ENCODE data around the gene SRRM2.
A peak's percentile ranks its signal among the peaks of the same experiment; 100 is the strongest.
"Not testable (repeated sequence)": the region's sequence is repeated elsewhere in the genome, so short reads cannot be mapped to it uniquely, and the experiment has no call there.

The SRRM2 gene

DNA sequence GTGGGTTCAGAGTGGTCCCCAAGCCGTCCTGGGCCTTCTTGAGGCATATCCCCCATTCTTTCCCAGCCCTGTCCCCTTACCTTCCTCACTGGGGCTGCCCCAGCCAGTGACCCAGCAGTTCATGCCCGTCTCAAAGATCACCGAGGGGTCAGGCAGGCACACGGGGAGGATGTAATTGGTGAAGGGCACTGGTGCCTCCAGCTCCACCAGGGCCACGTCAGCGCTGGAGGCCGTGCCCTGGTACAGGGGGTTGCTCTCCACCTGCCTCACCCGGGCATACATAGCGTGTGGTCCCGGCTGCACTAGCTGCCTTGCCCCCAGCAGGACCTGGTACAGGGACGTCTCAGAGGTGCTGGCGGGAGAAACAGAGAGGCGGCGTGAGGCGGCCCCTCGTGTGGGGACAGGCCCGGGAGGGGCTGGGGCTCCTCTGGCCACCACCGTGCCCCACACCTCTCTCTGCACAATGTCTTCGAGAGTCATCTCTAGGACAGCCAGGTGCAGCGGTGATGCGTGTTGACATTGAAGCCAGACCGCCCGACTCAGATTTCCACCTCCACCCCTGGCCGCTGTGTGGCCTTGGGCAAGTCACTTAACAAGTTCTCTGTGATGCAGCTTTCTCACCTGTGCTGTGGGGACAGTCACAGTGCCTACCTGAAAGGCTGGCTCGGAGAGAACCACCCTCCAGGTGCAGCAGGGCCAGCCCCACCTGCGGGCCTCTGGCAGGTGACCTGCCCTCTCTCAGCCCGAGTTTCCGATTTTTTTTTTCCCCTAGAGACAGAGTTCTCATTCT lies 38.3 kb upstream of the SRRM2 start:
- no peak for DNase-seq (ENCODE audit: low read depth, low spot score)

GRCh38 chr16:2715064-2715463 lies 37.4 kb upstream of the SRRM2 start:
- no peak for DNase-seq (ENCODE audit: low read depth, low spot score)

More for the DNA sequence above, 38.3 kb upstream of the SRRM2 start:
- H3K27ac ChIP-seq = no peak overlapping the region

GRCh38 chr16:2715519-2715918 lies 36.9 kb upstream of the SRRM2 start:
- DNase-seq (ENCODE audit: low read depth, low spot score) = no peak
- H3K27ac ChIP-seq = no peak overlapping the region

More at GRCh38 chr16:2715064-2715463, 37.4 kb upstream of the SRRM2 start:
- H3K27ac ChIP-seq = no peak overlapping the region

DNA sequence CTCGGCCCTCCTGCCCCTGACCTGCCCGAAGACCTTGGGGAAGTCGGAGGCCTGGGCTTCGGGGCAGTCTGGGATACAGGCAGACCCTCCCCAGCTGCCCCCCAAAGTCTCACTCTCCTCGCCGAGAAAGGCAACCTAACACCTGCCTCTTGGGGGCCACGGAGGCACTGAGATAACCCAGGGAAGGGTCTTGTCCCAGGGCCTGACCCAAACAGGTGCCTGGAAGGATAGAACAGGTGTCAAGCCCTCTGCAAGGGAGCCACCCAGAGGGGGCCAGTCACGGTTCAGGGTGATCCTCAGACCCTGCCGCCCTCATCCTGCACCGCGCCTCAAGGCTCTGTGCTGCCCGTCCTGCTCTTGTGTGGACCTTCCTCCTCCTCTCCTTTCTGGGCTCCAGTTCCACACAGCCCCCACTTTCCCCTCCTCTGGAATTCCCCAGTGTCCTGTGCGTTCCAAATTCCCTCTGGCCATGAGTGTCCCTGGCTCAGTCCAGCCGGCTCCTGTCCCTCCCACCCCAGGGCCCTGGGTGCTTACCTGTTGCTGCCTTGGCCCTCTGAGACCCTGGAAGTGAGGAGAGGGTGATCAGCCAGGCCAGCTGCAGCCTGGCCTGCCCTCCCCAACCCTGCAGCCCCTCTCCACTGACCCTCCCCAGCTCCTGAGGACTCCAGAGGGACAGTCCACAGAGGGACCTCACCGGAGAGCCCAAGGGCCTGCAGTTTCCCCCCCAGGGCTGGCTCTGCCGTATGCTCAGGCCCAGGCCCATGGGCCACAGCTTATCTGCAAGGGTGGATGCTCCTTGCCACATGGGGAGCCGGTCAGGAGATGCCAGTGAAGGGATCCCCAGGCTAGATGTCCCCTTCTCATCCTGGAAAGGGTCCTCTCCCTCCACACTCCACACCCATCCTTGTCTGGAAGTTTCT lies 36.2 kb upstream of the SRRM2 start:
- no peak overlapping the region for H3K27ac ChIP-seq
- DNase-seq (ENCODE audit: low read depth, low spot score) = no peak

- no peak for DNase-seq (ENCODE audit: low read depth, low spot score)
- H3K27ac ChIP-seq = no peak overlapping the region
Measured at GRCh38 chr16:2716948-2717347, 35.5 kb upstream of the SRRM2 start.

- H3K27ac ChIP-seq = no peak overlapping the region
- no peak for DNase-seq (ENCODE audit: low read depth, low spot score)
Measured at GRCh38 chr16:2717383-2718263, 34.8 kb upstream of the SRRM2 start.

GRCh38 chr16:2719328-2720063 lies 32.9 kb upstream of the SRRM2 start:
- H3K27ac ChIP-seq = peak overlapping the region; percentile 84
- peak; percentile 31 for DNase-seq (ENCODE audit: low read depth, low spot score)

DNA sequence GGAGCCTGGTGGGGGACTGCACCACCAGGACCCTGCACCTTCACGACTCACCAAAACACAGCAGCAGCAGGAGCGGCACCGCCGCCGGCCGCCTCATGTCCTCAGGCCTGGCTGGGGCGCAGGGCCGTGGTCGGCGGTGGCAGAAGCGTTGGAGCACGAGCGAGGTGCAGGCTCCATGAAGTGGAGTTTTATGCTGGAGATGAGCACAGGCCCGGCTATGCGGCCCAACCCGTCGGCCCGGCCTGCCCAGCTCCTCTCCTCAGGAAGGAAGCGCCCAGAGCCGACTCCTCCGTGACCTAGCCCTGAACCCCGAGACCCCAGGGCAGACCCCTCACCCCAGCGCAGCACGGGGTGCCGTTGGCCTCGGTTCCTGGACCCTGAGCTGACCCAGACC lies 32.4 kb upstream of the SRRM2 start, which contains the start of gene PRSS27:
PRSS27 (minus strand) TSS at position 161 of the 394 bp plus-strand sequence; CDS start at position 97, 64 bp downstream.
- peak within 1 kb of the TSS; percentile 84 for H3K27ac ChIP-seq
- no peak for DNase-seq (ENCODE audit: low read depth, low spot score)

DNA sequence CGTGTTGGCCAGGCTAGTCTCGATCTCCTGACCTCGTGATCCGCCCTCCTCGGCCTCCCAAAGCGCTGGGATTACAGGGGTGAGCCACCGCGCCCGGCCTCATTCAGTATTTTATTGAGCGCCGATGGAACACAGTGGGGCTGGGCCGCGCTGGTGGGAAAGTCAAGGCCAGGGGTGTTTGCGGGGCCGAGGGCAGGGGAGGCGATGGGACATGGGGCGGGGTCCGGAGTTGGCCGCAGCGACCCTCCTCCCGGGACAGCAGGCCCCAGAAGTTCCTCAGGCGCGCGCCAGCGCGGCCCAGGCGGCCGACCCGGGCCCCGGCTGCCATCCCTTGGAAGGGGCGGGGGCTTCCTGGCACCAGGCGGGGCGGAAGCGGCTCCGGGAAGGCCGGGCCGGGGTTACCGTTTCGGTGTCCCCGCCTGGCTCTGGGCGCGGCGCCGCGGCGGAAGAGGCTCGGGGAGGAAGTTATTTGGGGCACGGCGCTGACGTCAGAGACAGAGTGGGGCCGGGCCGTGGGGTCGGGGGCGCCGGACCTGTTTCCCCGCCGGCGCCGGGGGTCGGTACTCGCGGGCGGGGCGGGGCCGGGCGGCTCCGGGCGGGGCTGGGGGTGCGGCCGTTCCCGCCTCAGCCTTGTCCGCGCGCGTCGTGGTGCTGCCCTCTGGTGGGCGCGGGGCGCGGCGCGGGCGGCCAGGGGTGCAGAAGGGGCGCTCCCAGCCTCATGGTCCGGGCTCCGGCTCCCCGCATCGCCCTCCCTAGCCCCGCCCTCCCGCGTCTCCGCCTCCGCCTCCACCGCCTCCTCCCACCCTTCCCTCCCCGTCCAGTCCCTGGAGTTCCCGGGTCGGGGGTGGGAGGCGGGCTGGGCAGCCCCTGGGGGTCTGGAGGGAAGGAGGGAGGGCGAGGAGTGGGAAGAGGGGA lies 31.5 kb upstream of the SRRM2 start:
- peak overlapping the region; percentile 84 for H3K27ac ChIP-seq
- no peak for DNase-seq (ENCODE audit: low read depth, low spot score)

DNA sequence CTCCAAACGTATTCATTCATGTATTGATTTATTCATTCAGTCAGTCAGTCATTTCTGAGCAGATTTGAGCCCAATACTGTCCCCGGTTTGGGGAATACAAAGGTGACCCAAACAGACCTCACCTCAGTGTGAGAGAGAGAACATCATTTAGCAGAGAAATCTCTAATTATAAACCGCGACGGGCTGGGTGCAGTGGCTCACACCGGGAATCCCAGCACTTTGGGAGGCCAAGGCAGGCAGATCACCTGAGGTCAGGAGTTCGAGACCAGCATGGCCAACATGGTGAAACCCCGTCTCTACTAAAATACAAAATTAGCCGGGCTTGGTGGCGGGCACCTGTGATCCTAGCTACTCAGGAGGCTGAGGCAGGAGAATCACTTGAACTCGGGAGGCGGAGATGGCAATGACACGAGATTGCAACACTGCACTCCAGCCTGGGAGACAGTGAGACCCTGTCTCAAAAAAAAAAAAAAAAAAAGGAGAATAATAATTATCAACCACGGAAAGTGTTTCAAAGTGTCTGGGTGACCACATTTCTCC lies 30.7 kb upstream of the SRRM2 start:
- peak overlapping the region; percentile 84 for H3K27ac ChIP-seq
- not testable (repeated sequence) for DNase-seq (ENCODE audit: low read depth, low spot score)

DNA sequence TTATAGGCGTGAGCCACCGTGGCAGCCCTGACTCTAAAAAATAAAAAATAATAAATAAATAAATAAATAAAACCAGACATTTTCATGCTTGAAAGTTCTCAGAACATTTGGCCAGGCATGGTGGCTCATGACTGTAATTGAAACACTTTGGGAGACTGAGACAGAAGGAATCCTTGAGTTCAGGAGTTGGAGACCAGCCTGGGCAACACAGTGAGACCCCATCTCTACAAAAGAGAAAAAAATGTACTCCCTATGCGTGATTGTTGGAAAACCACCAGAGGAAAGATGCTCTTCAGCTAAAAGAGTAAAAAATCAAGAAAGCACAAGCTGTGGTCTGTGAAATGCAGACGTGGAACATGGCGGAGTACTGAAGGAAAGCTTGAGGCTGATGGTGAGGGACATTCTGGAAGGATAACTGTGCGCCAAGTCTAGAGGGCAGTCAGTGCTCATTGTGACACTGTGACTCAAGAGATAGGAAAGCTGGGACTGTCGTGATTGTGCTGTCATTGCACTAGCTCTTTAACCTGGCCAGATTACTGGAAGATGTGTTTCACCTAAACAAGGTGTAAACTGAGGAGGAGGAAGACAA lies 28.3 kb upstream of the SRRM2 start:
- no peak for DNase-seq (ENCODE audit: low read depth, low spot score)

DNA sequence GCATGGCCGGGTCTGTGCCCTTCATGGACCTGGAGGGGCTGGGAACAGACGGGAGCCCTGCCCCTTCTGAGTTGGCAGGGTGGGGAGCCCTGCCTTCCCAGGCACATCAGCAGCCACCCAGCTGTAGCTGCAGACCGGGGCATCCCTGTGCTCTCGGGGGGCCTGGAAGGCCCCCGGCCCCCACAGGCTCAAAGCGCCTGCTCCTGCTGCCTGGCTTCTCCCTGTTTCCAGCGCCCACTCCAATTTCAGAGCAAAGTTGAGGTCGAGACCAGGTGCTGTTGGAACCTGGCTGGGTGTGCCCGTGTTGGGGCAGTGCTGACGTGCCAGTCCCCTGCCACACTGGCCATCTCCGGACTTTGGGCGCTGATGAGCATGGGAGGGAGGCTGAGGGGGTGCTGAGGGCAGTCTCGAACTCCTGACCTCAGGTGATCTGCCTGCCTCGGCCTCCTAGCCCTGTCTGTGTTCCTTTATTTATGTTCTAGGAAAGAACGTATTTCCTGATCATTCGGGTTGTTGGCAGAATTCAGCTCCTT lies 27.6 kb upstream of the SRRM2 start:
- no peak for DNase-seq (ENCODE audit: low read depth, low spot score)
- no peak overlapping the region for H3K27ac ChIP-seq

More for the DNA sequence above, 28.3 kb upstream of the SRRM2 start:
- H3K27ac ChIP-seq = no peak overlapping the region

- no peak for DNase-seq (ENCODE audit: low read depth, low spot score)
- H3K27ac ChIP-seq = no peak overlapping the region
Measured at GRCh38 chr16:2726923-2727322, 25.5 kb upstream of the SRRM2 start.

GRCh38 chr16:2728034-2728433 lies 24.4 kb upstream of the SRRM2 start:
- no peak for DNase-seq (ENCODE audit: low read depth, low spot score)

DNA sequence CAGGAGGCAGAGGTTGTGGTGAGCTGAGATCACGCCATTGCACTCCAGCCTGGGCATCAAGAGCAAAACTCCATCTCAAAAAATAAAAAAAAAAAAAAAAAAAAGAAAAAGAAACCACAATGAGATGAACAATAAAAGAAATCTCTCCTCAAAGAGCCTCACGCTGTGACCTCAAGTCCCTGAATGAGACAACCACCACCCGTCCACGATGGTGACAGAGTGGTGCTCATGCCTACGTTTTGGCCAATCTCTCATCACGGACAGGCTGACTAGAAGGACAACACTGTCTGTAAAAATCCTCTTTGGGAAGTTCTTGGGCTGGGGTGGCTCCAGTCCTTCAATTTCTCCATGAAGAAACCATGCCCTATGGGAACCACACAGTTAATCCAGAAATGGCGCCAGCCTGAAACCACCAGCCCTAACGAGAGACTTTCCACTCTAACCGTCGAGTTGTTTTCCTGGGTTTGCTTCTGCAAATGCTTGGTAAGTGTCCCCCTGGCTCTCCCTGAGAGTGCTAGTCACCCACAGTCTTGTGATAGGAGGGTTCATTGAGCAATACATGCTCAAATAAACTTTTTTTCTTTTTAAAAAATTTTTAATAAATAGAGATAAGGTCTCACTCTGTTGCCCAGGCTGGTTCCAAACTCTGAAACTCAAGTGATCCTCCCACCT lies 17.5 kb upstream of the SRRM2 start:
- DNase-seq (ENCODE audit: low read depth, low spot score) = no peak
- H3K27ac ChIP-seq = no peak overlapping the region

More at GRCh38 chr16:2728034-2728433, 24.4 kb upstream of the SRRM2 start:
- H3K27ac ChIP-seq = no peak overlapping the region

GRCh38 chr16:2736476-2737237 lies 15.8 kb upstream of the SRRM2 start:
- H3K27ac ChIP-seq = no peak overlapping the region
- no peak for DNase-seq (ENCODE audit: low read depth, low spot score)
